SKM-1 (cell line): ENCODE results near the gene DCAF7.

Experiments used
- DNase-seq: peaks from one replicate; lab custom pipeline; 2025; ENCODE audit not compliant: unreplicated experiment; lab: John Stamatoyannopoulos, UW

Gene DCAF7

DNA sequence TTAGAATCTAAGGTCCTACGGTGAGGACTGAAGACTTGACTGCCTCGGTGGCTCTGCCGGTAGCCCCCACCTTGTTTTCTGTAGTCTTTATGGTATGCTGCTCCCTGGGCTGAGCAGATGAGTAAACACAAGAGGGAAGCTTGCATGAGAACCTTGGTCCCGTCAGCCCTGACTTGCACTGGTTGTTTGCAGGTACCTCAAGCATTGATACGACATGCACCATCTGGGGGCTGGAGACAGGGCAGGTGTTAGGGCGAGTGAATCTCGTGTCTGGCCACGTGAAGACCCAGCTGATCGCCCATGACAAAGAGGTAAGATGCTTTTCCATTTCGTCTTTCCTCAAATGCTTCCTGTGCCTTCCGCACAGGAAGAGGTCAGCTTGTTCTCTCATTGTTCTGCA is 29.4 kb downstream of the DCAF7 start:
- DNase-seq, result no peak

DNA sequence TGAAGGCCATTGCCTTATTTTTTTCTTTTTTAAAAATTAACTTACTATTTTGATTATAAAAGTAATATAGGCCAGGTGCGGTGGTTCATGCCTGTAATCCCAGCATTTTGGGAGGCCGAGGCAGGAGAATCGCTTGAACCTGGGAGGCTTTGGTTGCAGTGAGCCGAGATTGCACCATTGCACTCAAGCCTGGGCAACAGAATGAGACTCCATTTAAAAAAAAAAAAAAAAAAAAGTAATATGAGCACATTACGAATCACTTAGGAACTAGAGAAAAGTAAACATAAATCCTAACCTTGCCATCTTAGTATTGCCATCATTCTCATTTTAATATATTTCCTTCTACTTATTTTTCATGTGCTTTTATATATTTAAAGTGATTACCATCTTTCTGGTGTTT is 37.5 kb downstream of the DCAF7 start:
- DNase-seq, result no peak

DNA sequence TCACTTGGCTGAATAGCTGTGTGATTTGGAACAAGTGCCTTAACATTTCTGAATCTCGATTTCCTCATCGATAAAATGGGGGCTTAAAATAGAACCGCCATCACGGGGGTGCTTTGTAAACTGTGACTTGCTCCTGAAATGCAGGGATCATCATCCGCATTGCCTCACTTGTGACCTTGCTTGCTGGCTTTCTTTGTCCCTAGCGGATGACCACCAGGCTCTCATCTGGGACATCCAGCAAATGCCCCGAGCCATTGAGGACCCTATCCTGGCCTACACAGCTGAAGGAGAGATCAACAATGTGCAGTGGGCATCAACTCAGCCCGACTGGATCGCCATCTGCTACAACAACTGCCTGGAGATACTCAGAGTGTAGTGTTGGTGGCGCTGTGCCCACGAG is 38.5 kb downstream of the DCAF7 start:
- no peak for DNase-seq

DNA sequence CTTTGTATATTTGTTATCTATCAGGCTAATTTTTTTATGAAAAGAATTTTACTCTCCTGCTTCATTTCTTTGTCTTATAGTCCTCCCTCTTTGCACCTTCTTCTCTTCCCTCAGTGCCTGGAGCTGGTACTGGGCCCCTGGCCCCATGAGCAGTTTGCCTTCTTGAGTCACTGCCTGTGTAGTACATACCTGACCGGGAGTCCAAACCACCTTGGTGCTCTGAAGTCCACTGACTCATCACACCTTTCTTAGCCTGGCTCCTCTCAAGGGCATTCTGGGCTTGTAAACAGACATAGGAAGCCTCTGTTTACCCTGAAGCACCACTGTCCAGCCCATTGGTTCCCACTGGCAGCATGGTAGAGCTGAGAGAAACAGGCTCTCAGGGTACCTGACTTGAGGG is 39.4 kb downstream of the DCAF7 start:
- no peak for DNase-seq

DNA sequence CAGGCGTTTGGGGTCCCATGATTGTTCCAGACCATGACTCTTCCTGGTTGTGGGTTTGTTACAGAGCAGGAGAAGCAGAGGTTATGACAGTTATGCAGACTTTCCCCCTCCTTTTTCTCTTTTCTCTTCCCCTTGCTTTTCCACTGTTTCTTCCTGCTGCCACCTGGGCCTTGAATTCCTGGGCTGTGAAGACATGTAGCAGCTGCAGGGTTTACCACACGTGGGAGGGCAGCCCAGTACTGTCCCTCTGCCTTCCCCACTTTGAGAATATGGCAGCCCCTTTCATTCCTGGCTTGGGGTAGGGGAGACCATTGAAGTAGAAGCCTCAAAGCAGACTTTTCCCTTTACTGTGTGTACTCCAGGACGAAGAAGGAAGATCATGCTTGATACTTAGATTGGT is 42.5 kb downstream of the DCAF7 start:
- no peak for DNase-seq

DNA sequence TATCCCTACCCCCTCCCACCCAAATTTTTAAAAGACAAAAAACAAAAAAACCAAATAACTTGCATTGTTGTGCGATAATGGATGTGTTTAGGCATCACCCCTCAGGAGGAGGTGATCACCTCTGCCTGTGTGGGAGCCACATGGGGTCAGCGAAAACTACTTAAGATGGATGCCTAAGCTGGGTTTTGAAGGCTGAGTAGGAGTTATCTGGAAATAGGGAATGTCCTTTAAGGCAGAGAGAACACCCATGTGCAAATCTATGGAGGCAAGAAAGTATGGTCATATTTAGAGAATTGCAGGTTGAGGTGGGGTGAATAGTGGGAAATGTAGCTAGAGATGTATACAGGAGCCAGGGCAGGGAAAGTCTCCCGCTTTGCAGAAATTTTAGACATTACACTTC is 44.9 kb downstream of the DCAF7 start:
- no peak for DNase-seq

GRCh38 chr17:63596856-63597586 is 46.7 kb downstream of the DCAF7 start:
- no peak for DNase-seq

DNA sequence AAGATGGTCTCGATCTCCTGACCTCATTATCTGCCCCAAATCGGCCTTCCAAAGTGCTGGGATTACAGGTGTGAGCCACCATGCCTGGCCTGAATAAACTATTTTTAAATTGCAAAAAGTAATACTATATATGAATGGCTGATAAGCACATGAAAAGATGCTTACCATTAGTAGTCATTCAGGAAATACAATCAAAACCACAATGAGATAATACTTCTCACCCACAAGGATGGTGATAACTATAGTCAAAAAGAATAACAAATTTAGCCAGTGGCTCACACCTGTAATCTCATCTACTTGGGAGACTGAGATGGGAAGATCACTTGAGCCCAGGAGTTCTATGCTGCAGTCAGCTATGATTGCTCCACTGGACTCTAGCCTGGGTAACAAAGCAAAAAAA is 48.0 kb downstream of the DCAF7 start:
- DNase-seq, result no peak

DNA sequence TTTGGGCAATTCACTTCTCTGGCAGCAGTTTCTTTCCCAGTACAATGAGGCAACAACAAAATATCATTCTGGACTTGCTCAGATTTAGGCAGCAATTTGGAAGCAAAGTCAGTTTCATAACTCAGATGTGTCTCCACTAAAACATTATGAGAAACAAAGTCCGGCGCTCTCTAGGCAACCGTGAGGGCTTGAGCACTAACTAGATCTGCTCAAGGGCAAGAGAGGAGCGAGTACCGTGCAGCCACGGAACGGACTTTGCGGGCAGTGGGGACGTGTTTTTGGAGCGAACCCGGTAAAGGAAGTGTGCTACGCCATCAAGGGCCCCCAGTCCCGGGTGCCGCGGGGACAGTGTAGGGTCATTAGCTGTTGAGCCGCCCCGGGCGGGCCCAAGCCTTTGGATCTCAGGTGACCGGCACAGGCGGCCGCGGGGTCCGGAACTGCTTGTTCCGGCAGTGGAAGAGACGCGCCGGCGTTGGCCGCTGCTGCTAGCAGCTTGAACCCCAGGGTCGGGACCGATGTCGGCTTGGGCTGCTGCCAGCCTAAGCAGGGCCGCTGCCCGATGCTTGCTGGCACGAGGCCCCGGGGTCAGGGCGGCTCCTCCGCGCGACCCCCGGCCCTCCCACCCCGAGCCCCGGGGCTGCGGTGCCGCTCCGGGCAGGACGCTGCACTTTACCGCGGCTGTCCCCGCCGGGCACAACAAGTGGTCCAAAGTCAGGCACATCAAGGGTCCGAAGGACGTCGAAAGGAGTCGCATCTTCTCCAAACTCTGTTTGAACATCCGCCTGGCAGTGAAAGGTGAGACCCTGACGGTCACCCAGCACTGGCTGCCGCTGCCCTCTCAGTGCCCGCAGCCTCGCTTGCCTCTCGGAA is 50.5 kb downstream of the DCAF7 start, which contains the start of gene TACO1:
Gene TACO1 (plus strand): TSS at position 327 of the 870 bp plus-strand sequence. CDS start 189 bp downstream, at position 516.
- DNase-seq, result peak; percentile 67

GRCh38 chr17:63601439-63602371 is 51.4 kb downstream of the DCAF7 start:
- DNase-seq, result no peak

DNA sequence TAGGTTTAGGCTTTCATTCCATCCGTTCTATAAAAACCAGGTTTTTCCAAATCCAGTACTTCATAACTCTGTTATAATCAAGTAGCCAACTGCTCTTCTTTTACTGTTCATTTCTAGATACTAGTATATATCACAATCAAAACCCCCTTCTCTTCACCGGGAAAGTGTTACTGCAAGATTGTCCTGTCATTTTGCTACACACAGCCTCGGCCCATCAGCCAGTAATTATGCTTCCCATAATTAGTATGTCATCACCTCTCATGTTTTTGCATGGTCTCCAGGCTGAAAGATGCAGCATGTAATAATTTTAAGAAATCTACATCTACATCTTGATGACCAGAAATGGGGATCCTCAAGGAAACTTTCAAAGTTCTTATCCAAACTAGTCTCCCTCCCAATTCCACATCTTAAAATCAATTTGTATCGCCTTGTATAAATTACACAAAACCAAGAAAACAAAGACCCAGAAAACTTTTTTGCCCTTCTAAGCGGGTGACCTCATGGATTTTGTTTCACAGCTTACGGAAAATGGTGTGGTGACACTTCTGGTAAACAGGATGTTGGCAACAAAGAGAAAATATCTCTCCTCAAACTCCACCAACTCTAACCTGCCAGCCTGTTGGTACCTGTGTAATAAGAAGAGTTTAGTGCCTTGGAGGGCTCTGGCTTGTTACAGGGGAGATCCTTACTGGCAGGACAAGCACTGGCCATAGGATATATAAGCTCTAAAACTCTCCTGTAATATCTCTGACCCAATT is 59.7 kb downstream of the DCAF7 start:
- DNase-seq, result no peak

DNA sequence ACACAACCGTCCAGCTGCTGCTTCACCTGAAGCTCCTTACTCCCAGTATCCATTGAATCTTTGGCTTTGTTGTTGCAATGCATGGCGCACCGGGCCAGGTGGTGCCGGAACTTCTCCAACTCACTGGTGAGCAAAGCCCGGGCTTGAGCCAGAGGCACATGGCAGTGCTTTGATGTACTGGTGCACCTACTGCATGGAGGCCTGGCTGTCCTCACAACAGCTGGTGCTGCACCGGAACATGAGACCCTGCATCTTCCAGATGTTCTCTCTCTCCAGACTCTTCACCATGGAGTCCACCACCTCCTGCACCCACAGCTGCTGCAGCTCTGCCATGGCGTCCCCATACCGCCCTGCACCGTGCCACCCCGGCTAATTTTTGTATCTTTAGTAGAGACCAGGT is 60.6 kb downstream of the DCAF7 start:
- no peak for DNase-seq

GRCh38 chr17:63611354-63611753 is 61.1 kb downstream of the DCAF7 start:
- DNase-seq, result no peak

- no peak for DNase-seq
Measured at GRCh38 chr17:63613663-63614062, 63.4 kb downstream of the DCAF7 start.

DNA sequence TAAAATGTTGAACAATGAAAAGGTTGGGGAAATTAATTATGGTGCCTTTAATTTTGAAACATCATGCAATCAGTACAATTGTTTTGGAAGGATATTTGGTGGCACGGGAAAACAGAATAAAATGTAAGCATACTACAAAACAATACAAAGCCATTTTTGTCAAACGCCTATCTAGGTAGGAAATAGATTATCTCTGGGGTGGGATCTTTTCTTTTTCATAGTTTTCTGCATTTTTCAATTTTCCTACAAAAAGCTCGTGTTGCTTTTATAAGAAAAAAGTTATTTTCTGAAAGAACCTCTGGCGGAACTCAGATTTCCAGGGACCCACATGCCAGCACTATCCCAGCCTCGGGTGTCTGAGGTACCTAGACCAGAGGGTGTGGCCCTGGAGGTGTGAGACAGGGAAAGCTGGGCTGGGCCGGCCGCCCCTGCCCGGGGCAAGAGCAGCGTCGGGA is 71.0 kb downstream of the DCAF7 start:
- DNase-seq, result no peak

- peak; percentile 99 for DNase-seq
Measured at GRCh38 chr17:63621684-63622573, 71.7 kb downstream of the DCAF7 start, which contains the start of gene MAP3K3. Gene MAP3K3, plus strand, starts transcription at chr17:63622417. Its CDS starts 343 bp downstream, at chr17:63622760.

GRCh38 chr17:63622574-63623390 is 72.5 kb downstream of the DCAF7 start:
- no peak for DNase-seq

GRCh38 chr17:63623786-63624530 is 73.7 kb downstream of the DCAF7 start:
- no peak for DNase-seq
